K562 (cell line): ENCODE measurements around the gene SEL1L. TPM values are rescaled to one million over a fixed set of nuclear protein-coding genes. Genes with fewer than 3 reads are reported as not detected.

Source experiments
- ATF2 ChIP-seq: sonication (generic); formaldehyde crosslinking; IDR thresholded peaks from 2 replicates; pipeline ENCODE4 v1.8.1; 2022; ENCODE audit warnings: missing genetic modification reagents
- EGR1 ChIP-seq: fragments of 450-650 bp; conservative IDR thresholded peaks from 2 replicates; pipeline ENCODE4 v1.6.1; 2017; ENCODE audit warnings: mild to moderate bottlenecking
- ETV1 ChIP-seq: fragments of 450-650 bp; conservative IDR thresholded peaks from 2 replicates; pipeline ENCODE4 v1.6.1; 2016; ENCODE audit warnings: missing genetic modification characterization, control low read depth, low read depth, missing compliant biosample characterization
- NR2C2 ChIP-seq, 2 experiments: fragments of 200-800 bp in 1 of 2; sonication (Bioruptor generic) in 1 of 2; sonication (generic) in 1 of 2; formaldehyde crosslinking in 1 of 2; IDR thresholded peaks; 2 replicates each; pipeline versions ENCODE4 v1.6.1 to v1.8.0; 2016 to 2022; ENCODE audit warnings: mild to moderate bottlenecking in 1 of 2, missing compliant biosample characterization in 1 of 2, missing genetic modification characterization in 1 of 2, missing genetic modification reagents in 1 of 2
- NR4A1 ChIP-seq, 2 experiments: fragments of 250-450 bp in 1 of 2; fragments of 450-650 bp in 1 of 2; sonication (Bioruptor Pico) in 1 of 2; IDR thresholded peaks; 2 replicates each; pipeline versions ENCODE4 v1.4.0 to v1.6.1; 2016 to 2020; ENCODE audit warnings: mild to moderate bottlenecking in 2 of 2, missing compliant biosample characterization in 1 of 2, missing genetic modification characterization in 1 of 2, moderate library complexity in 1 of 2
- SNRNP70 ChIP-seq: fragments of 200-400 bp; formaldehyde crosslinking; optimal IDR thresholded peaks from 2 replicates; pipeline ENCODE3; 2017; ENCODE audit warnings: low read depth, low read length
- SRSF3 ChIP-seq: fragments of 200-400 bp; formaldehyde crosslinking; IDR thresholded peaks from 2 replicates; pipeline ENCODE4 v1.6.1; 2016; ENCODE audit warnings: mild to moderate bottlenecking, low read length, moderate library complexity; ENCODE audit not compliant: insufficient read depth
- ZFPM2 ChIP-seq: fragments of 250-450 bp; sonication (Bioruptor Pico); IDR thresholded peaks from 2 replicates; pipeline ENCODE4 v1.5.1; 2022; ENCODE audit warnings: mild to moderate bottlenecking
- ZNF197 ChIP-seq: fragments of 200-800 bp; sonication (Bioruptor generic); IDR thresholded peaks from 2 replicates; pipeline ENCODE4 v1.6.1; 2016; ENCODE audit warnings: low read depth, missing genetic modification characterization, missing compliant biosample characterization
- ZNF232 ChIP-seq: sonication (generic); formaldehyde crosslinking; IDR thresholded peaks from 2 replicates; pipeline ENCODE4 v1.8.0; 2022; ENCODE audit warnings: mild to moderate bottlenecking, missing genetic modification reagents
- ZNF431 ChIP-seq: sonication (generic); formaldehyde crosslinking; IDR thresholded peaks from 2 replicates; pipeline ENCODE4 v1.8.0; 2022; ENCODE audit warnings: mild to moderate bottlenecking, missing genetic modification reagents
- ZNF445 ChIP-seq: fragments of 250-450 bp; sonication (Bioruptor Pico); IDR thresholded peaks from 2 replicates; pipeline ENCODE4 v1.4.0; 2020; ENCODE audit warnings: low read depth, mild to moderate bottlenecking, moderate library complexity
- polyA plus RNA-seq, 8 experiments: library from polyadenylated mRNA; depleted of rRNA in 4 of 8; stranded (reverse) in 5 of 8; unstranded in 3 of 8; fragments of >200 nt; fragmentation: Nextera tagmentation in 2 of 8; fragmentation: Illumina TruSeq in 1 of 8; extraction: Ambion mirVana in 2 of 8; extraction: Trizol in 1 of 8; gene quantifications; 2 replicates each; pipeline versions ENCODE4 v1.2.1 to v1.2.3, GENCODE V29; 2011 to 2014; ENCODE audit warnings: inconsistent platforms in 1 of 8, missing spikeins in 1 of 8
- total RNA-seq, 7 experiments: library from RNA; depleted of rRNA in 6 of 7; stranded (reverse); fragments of >200 nt in 6 of 7; fragmentation: Illumina TruSeq in 2 of 7; extraction: Trizol in 2 of 7; gene quantifications; 2 replicates each; pipeline versions ENCODE4 v1.2.1 to v1.2.3, GENCODE V29; 2011 to 2021; ENCODE audit warnings: low replicate concordance in 1 of 7
- TF ChIP-seq, protein P1 (sequence below): fragments of 250-450 bp; sonication (Bioruptor Pico); IDR thresholded peaks from 2 replicates; pipeline ENCODE4 v1.4.0; 2020
- TF ChIP-seq, protein P2 (sequence below): sonication (generic); formaldehyde crosslinking; IDR thresholded peaks from 2 replicates; pipeline ENCODE4 v1.8.0; 2022; ENCODE audit warnings: mild to moderate bottlenecking, missing genetic modification reagents
- TF ChIP-seq, protein P3 (sequence below): fragments of 250-450 bp; sonication (Bioruptor Pico); IDR thresholded peaks from 2 replicates; pipeline ENCODE4 v1.5.1; 2021; ENCODE audit warnings: mild to moderate bottlenecking

SEL1L gene
- total and polyA plus RNA-seq, 9 of the 15 experiments (the other 6 are each of a cell fraction or from before 2014, with no cell fraction given), result 7.7 to 21.1 (median 13.6) TPM

DNA sequence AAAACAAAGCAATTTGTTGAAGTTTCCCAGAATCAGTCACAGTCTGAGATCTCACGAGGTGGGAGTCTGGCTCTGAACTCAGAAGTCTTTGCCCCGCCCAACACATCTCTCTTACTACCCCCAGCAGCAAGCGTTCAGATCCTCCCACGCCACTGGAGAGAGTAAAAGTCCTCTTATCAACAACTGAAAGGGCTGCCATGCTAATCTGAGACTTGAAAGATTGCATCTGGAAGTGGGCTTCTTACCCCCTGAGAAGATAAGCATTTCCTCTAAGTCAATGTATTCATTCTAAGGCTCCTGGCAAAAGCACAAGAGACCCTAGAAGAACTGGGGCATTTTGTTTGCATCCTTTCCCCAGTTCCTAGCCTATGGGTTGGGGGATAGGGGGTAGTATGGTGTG lies 99.4 kb downstream of the SEL1L start (continued):
- TF ChIP-seq ZNF445 (CRISPR knock-in tag) (no peak), ZNF431 (CRISPR knock-in tag) (no peak), ZNF197 (CRISPR knock-in tag) (no peak), ETV1 (tag) (no peak), ZFPM2 (CRISPR knock-in tag) (no peak), EGR1 (peak; percentile 89), SRSF3 (no peak), ATF2 (no peak), NR2C2 (CRISPR knock-in tag; IDR thresholded peaks at IDR 0.05) (no peak), NR2C2 (tag; IDR thresholded peaks at IDR 0.05) (no peak), NR4A1 (CRISPR knock-in tag; IDR thresholded peaks at IDR 0.05) (no peak), NR4A1 (tag; IDR thresholded peaks at IDR 0.05) (no peak), SNRNP70 (no peak), ZNF232 (CRISPR knock-in tag) (no peak)
- TF ChIP-seq, protein P1, sequence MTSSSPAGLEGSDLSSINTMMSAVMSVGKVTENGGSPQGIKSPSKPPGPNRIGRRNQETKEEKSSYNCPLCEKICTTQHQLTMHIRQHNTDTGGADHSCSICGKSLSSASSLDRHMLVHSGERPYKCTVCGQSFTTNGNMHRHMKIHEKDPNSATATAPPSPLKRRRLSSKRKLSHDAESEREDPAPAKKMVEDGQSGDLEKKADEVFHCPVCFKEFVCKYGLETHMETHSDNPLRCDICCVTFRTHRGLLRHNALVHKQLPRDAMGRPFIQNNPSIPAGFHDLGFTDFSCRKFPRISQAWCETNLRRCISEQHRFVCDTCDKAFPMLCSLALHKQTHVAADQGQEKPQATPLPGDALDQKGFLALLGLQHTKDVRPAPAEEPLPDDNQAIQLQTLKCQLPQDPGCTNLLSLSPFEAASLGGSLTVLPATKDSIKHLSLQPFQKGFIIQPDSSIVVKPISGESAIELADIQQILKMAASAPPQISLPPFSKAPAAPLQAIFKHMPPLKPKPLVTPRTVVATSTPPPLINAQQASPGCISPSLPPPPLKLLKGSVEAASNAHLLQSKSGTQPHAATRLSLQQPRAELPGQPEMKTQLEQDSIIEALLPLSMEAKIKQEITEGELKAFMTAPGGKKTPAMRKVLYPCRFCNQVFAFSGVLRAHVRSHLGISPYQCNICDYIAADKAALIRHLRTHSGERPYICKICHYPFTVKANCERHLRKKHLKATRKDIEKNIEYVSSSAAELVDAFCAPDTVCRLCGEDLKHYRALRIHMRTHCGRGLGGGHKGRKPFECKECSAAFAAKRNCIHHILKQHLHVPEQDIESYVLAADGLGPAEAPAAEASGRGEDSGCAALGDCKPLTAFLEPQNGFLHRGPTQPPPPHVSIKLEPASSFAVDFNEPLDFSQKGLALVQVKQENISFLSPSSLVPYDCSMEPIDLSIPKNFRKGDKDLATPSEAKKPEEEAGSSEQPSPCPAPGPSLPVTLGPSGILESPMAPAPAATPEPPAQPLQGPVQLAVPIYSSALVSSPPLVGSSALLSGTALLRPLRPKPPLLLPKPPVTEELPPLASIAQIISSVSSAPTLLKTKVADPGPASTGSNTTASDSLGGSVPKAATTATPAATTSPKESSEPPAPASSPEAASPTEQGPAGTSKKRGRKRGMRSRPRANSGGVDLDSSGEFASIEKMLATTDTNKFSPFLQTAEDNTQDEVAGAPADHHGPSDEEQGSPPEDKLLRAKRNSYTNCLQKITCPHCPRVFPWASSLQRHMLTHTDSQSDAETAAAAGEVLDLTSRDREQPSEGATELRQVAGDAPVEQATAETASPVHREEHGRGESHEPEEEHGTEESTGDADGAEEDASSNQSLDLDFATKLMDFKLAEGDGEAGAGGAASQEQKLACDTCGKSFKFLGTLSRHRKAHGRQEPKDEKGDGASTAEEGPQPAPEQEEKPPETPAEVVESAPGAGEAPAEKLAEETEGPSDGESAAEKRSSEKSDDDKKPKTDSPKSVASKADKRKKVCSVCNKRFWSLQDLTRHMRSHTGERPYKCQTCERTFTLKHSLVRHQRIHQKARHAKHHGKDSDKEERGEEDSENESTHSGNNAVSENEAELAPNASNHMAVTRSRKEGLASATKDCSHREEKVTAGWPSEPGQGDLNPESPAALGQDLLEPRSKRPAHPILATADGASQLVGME, result no peak
- TF ChIP-seq, protein P2, sequence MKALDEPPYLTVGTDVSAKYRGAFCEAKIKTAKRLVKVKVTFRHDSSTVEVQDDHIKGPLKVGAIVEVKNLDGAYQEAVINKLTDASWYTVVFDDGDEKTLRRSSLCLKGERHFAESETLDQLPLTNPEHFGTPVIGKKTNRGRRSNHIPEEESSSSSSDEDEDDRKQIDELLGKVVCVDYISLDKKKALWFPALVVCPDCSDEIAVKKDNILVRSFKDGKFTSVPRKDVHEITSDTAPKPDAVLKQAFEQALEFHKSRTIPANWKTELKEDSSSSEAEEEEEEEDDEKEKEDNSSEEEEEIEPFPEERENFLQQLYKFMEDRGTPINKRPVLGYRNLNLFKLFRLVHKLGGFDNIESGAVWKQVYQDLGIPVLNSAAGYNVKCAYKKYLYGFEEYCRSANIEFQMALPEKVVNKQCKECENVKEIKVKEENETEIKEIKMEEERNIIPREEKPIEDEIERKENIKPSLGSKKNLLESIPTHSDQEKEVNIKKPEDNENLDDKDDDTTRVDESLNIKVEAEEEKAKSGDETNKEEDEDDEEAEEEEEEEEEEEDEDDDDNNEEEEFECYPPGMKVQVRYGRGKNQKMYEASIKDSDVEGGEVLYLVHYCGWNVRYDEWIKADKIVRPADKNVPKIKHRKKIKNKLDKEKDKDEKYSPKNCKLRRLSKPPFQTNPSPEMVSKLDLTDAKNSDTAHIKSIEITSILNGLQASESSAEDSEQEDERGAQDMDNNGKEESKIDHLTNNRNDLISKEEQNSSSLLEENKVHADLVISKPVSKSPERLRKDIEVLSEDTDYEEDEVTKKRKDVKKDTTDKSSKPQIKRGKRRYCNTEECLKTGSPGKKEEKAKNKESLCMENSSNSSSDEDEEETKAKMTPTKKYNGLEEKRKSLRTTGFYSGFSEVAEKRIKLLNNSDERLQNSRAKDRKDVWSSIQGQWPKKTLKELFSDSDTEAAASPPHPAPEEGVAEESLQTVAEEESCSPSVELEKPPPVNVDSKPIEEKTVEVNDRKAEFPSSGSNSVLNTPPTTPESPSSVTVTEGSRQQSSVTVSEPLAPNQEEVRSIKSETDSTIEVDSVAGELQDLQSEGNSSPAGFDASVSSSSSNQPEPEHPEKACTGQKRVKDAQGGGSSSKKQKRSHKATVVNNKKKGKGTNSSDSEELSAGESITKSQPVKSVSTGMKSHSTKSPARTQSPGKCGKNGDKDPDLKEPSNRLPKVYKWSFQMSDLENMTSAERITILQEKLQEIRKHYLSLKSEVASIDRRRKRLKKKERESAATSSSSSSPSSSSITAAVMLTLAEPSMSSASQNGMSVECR, result no peak
- TF ChIP-seq, protein P3, sequence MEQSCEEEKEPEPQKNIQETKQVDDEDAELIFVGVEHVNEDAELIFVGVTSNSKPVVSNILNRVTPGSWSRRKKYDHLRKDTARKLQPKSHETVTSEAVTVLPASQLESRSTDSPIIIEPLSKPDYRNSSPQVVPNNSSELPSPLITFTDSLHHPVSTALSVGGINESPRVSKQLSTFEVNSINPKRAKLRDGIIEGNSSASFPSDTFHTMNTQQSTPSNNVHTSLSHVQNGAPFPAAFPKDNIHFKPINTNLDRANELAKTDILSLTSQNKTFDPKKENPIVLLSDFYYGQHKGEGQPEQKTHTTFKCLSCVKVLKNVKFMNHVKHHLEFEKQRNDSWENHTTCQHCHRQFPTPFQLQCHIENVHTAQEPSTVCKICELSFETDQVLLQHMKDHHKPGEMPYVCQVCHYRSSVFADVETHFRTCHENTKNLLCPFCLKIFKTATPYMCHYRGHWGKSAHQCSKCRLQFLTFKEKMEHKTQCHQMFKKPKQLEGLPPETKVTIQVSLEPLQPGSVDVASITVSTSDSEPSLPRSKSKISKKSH (CRISPR knock-in tag), result no peak
